GM18951 (cell line): Measurements from ENCODE around the gene PTGIR.

Experiments
- POLR2A ChIP-seq: IDR thresholded peaks from 4 replicates; pipeline ENCODE4 v1.6.1; 2011; ENCODE audit warnings: mild to moderate bottlenecking; ENCODE audit not compliant: insufficient read length, insufficient read depth; ENCODE audit errors: extremely low read depth
- in situ Hi-C: fragments of 300-500 bp; cut with MboI; formaldehyde crosslinking; loops from one replicate; pipeline ENCODE4 v1.12.0; 2022; ENCODE audit warnings: low sequenced_read_pairs, mixed read lengths, inconsistent platforms; ENCODE audit not compliant: unreplicated experiment

Gene PTGIR

GRCh38 chr19:46648961-46649960 is 24.4 kb upstream of the PTGIR start:
- in situ Hi-C loops, result no loop called here
- no peak for TF ChIP-seq POLR2A

DNA sequence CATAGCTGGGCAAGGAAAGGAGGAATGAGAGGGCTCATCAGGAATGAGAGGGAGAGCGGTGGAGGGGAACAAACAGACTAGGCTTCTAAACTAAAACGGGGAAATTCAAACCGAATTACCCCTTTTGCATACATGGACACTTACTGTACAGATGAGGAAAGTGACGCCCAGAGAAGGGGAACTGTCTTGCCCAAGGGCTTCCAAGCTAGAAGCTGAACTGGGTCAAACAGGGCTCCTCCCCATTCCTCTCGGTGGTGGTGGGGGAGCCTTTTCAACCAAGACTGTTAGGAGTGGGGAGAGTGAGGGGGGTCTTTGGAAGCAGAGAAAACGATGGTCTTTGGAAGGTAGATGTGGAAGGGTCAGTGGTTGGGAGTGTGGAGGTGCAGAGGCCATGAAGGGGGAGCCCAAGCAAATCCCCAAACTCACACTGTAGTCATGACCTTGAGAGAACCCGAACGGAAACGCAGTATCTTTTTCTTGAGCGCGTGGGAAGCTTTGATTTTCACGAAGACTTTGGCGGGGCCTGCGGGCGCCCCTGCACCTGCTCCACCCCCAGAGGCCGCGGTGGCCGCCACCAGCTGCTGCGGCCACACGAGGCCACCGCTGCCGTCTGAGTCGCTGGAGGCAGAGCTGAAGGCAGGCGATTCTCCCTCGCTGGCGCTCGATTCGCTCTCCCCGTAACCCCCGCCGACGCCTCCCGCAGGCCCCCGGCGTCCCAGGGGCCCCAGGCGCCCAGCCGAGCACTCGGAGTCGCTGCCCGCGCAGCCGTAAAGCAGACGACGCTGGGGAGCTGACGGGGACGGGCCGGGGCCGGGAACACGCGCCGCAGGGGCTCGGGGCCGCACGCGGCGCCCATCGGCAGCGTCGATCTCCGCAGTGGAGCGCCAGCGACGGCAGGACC is 23.4 kb upstream of the PTGIR start:
- no peak for TF ChIP-seq POLR2A
- in situ Hi-C loops, result no loop called here

- in situ Hi-C loops, result no loop called here
- TF ChIP-seq POLR2A, result no peak
These were observed 21.5 kb upstream of the PTGIR start for GRCh38 chr19:46646402-46646801.

- TF ChIP-seq POLR2A, result no peak
- in situ Hi-C loops, result no loop called here
These were observed 19.8 kb upstream of the PTGIR start for GRCh38 chr19:46644720-46645119.

GRCh38 chr19:46640656-46641055 is 15.8 kb upstream of the PTGIR start:
- TF ChIP-seq POLR2A, result no peak
- in situ Hi-C loops, result no loop called here

DNA sequence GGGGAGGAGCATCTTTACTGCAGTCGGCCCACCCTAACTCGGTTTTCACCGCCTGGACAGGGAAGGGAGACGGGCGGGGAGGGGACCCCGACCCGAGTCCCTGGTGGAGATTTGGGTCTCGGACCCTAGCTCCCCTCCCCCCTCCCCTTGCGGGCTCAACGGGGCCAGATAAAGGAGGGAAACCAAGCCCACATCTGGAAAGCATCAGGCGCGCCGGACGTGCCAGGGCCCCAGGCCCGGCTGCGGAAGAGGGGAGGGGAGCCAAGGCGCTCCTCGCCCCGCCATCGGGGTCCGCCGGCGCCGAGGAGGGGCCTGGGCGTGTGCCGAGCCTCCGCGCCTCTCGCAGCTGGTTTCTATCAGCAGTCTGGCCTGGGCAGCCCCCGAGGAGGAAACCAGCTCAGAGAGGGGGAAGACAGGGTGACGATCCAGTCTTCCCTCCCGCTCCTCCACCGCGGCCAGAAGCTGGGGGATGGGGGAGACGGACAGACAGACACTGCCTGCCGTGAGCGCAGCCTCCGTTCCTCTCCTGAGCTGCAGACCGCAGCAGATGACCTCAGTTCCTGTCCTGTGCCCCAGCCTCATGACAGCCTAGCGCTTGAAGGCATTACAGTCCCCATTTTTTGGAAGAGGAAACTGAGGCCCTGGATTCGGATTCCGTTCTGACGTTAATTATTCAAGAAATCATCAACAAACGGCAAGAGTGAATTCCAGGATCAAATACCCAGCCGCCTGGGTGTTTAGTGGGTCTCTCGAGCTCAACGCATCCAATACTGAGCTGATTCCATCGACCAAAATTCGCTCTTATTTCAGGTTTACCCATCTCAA is 14.7 kb upstream of the PTGIR start:
- no peak for TF ChIP-seq POLR2A
- in situ Hi-C loops, result no loop called here

- in situ Hi-C loops, result no loop called here
- TF ChIP-seq POLR2A, result no peak
These were observed 12.3 kb upstream of the PTGIR start for GRCh38 chr19:46637224-46637623.

GRCh38 chr19:46635920-46636761 is 11.3 kb upstream of the PTGIR start, which contains the start of gene GNG8:
Gene GNG8 (minus strand): TSS chr19:46636202. CDS start chr19:46634682, 1,520 bp downstream.
- in situ Hi-C loops, result no loop called here
- TF ChIP-seq POLR2A, result no peak

GRCh38 chr19:46634656-46635218 is 9.8 kb upstream of the PTGIR start:
- TF ChIP-seq POLR2A, result no peak
- in situ Hi-C loops, result no loop called here

GRCh38 chr19:46634045-46634655 is 9.3 kb upstream of the PTGIR start:
- peak; percentile 40 for TF ChIP-seq POLR2A
- in situ Hi-C loops, result no loop called here

DNA sequence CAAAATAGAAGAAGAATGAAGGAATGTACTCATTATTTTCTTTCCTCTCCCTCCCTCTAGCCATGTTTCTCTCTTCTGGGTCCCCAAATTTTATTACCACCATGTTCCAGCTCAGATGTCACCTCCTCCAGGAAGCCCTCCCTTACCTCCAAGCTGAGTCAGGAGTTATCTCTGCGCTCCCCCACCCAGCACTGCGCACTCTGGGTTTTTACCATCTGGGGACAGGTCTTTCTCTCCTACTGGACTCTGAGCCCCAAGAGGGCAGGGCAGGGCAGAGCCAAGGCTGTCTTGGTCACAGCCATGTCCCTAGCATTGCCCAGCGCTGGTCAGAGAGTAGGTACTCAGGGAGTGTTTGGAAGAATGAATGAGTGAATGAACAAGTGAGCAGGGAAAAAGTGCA is 8.2 kb upstream of the PTGIR start:
- no peak for TF ChIP-seq POLR2A
- in situ Hi-C loops, result no loop called here
